GM23338 (cell line): ENCODE results near the gene TTC38. TPM values are rescaled to one million over a fixed set of nuclear protein-coding genes. Genes with fewer than 3 reads are reported as not detected.

Source experiments
- ATAC-seq: fragments of 200-7000 bp; cut with Tn5 transposase; 3 replicates; pipeline ENCODE4 v1.9.1; 2020
- DNase-seq: peaks from one replicate; pipeline ENCODE4 v3.0.0-alpha.2; 2015; ENCODE audit warnings: low spot score
- H2AFZ ChIP-seq: fragments of 200-600 bp; sonication (generic); 2 replicates; pipeline ENCODE4 v1.8.0; 2016; ENCODE audit warnings: antibody characterized with exemption, mild to moderate bottlenecking, moderate library complexity
- H3F3A ChIP-seq: fragments of 200-600 bp; sonication (generic); replicated peaks from 2 replicates; pipeline ENCODE4 v1.8.0; 2017; ENCODE audit warnings: antibody characterized with exemption, mixed run types, low read depth
- H3K27ac ChIP-seq: fragments of 200-600 bp; sonication (generic); 2 replicates; pipeline ENCODE4 v1.6.1; 2016; ENCODE audit warnings: low read depth
- H3K27me3 ChIP-seq: fragments of 200-600 bp; sonication (generic); 2 replicates; pipeline ENCODE4 v1.8.0; 2016; ENCODE audit warnings: mild to moderate bottlenecking, mixed run types, moderate library complexity; ENCODE audit not compliant: insufficient read depth
- H3K36me3 ChIP-seq: fragments of 200-600 bp; sonication (generic); 2 replicates; pipeline ENCODE4 v1.8.0; 2016; ENCODE audit warnings: mild to moderate bottlenecking; ENCODE audit not compliant: insufficient read depth
- H3K4me1 ChIP-seq: fragments of 200-600 bp; sonication (generic); 2 replicates; pipeline ENCODE4 v1.8.0; 2016; ENCODE audit warnings: mild to moderate bottlenecking, moderate library complexity; ENCODE audit not compliant: insufficient read depth
- H3K4me2 ChIP-seq: fragments of 200-600 bp; sonication (generic); 2 replicates; pipeline ENCODE4 v1.7.1; 2017; ENCODE audit warnings: mixed run types
- H3K4me3 ChIP-seq: fragments of 200-600 bp; sonication (generic); 2 replicates; pipeline ENCODE4 v1.6.1; 2016; ENCODE audit warnings: mixed run types
- H3K79me2 ChIP-seq: fragments of 200-600 bp; sonication (generic); replicated peaks from 2 replicates; pipeline ENCODE4 v1.8.0; 2017; ENCODE audit warnings: mild to moderate bottlenecking; ENCODE audit not compliant: insufficient read depth
- H3K9me2 ChIP-seq: fragments of 200-600 bp; sonication (generic); 2 replicates; pipeline ENCODE4 v1.8.0; 2017; ENCODE audit not compliant: insufficient read depth
- H4K20me1 ChIP-seq: fragments of 200-600 bp; sonication (generic); replicated peaks from 2 replicates; pipeline ENCODE4 v1.8.0; 2017; ENCODE audit warnings: mild to moderate bottlenecking; ENCODE audit not compliant: insufficient read depth
- H3K27ac Mint-ChIP-seq: 2 replicates; pipeline ENCODE4 v1.8.0; 2020; ENCODE audit warnings: inconsistent platforms, mild to moderate bottlenecking, moderate library complexity, mixed read lengths
- H3K27me3 Mint-ChIP-seq: 3 replicates; pipeline ENCODE4 v1.8.0; 2022; ENCODE audit warnings: low read depth, mild to moderate bottlenecking, moderate library complexity, mixed read lengths, inconsistent platforms; ENCODE audit not compliant: insufficient read depth, poor library complexity
- H3K36me3 Mint-ChIP-seq: 3 replicates; pipeline ENCODE4 v1.8.0; 2021; ENCODE audit warnings: low read depth, mild to moderate bottlenecking, inconsistent platforms, moderate library complexity, mixed read lengths
- H3K4me1 Mint-ChIP-seq: 3 replicates; pipeline ENCODE4 v1.8.0; 2020; ENCODE audit warnings: mild to moderate bottlenecking, inconsistent platforms, mixed read lengths
- H3K4me3 Mint-ChIP-seq: 3 replicates; pipeline ENCODE4 v1.8.0; 2021; ENCODE audit warnings: moderate library complexity, mild to moderate bottlenecking, inconsistent platforms, mixed read lengths
- H3K9me3 Mint-ChIP-seq: 3 replicates; pipeline ENCODE4 v1.8.0; 2020; ENCODE audit warnings: moderate library complexity, mild to moderate bottlenecking, inconsistent platforms, mixed read lengths
- CREB1 ChIP-seq: fragments of 250-450 bp; sonication (Bioruptor Pico); IDR thresholded peaks from 2 replicates; pipeline ENCODE4 v1.5.0; 2020; ENCODE audit warnings: low read depth, mild to moderate bottlenecking, moderate library complexity
- CTCF ChIP-seq, 2 experiments: fragments of 200-600 bp in 1 of 2; sonication (generic) in 1 of 2; conservative IDR thresholded peaks; 2 replicates each; pipeline versions ENCODE4 v1.5.1 to v1.6.1; 2016 to 2017; ENCODE audit warnings: antibody characterized with exemption in 2 of 2, low read depth in 2 of 2, mild to moderate bottlenecking in 2 of 2, moderate library complexity in 1 of 2
- EZH2 ChIP-seq: fragments of 200-600 bp; sonication (generic); IDR thresholded peaks from one replicate; pipeline ENCODE4 v1.8.0; 2017; ENCODE audit warnings: antibody characterized with exemption, mild to moderate bottlenecking, low read depth; ENCODE audit not compliant: unreplicated experiment
- EZH2phosphoT487 ChIP-seq: fragments of 200-600 bp; sonication (generic); IDR thresholded peaks from one replicate; pipeline ENCODE4 v1.8.1; 2018; ENCODE audit warnings: antibody characterized with exemption; ENCODE audit not compliant: unreplicated experiment
- JUNB ChIP-seq: IDR thresholded peaks from one replicate; pipeline ENCODE4 v1.6.1; 2016; ENCODE audit warnings: antibody characterized with exemption; ENCODE audit not compliant: unreplicated experiment
- NANOG ChIP-seq: IDR thresholded peaks from 2 replicates; pipeline ENCODE4 v1.6.1; 2016; ENCODE audit warnings: antibody characterized with exemption, borderline replicate concordance
- POLR2AphosphoS5 ChIP-seq: IDR thresholded peaks from 2 replicates; pipeline ENCODE4 v1.6.1; 2016; ENCODE audit warnings: antibody characterized with exemption, low read depth
- REST ChIP-seq: IDR thresholded peaks from one replicate; pipeline ENCODE4 v1.6.1; 2018; ENCODE audit warnings: antibody characterized with exemption; ENCODE audit not compliant: unreplicated experiment
- STAT1 ChIP-seq: IDR thresholded peaks from one replicate; pipeline ENCODE4 v1.6.1; 2016; ENCODE audit warnings: antibody characterized with exemption; ENCODE audit not compliant: unreplicated experiment
- ZNF114 ChIP-seq: fragments of 250-450 bp; sonication (Bioruptor Pico); IDR thresholded peaks from 2 replicates; pipeline ENCODE4 v1.5.0; 2020; ENCODE audit warnings: mild to moderate bottlenecking, moderate library complexity
- ZNF331 ChIP-seq: fragments of 250-450 bp; sonication (Bioruptor Pico); IDR thresholded peaks from 2 replicates; pipeline ENCODE4 v1.5.0; 2020; ENCODE audit warnings: low read depth, mild to moderate bottlenecking, moderate library complexity
- polyA plus RNA-seq: library from polyadenylated mRNA; unstranded; fragments of >200 nt; fragmentation: Nextera tagmentation; extraction: Ambion mirVana; gene quantifications from 2 replicates; pipeline ENCODE4 v1.2.1, GENCODE V29; 2016
- total RNA-seq: library from RNA; depleted of rRNA; stranded (reverse); fragments of >200 nt; shearing (Covaris generic); gene quantifications from 2 replicates; pipeline ENCODE4 v1.2.3, GENCODE V29; 2014
- TF ChIP-seq, protein P1 (sequence below): fragments of 250-450 bp; sonication (Bioruptor Pico); IDR thresholded peaks from 2 replicates; pipeline ENCODE4 v1.5.0; 2020; ENCODE audit warnings: mild to moderate bottlenecking, moderate library complexity
- TF ChIP-seq, protein P2 (sequence below): IDR thresholded peaks from 2 replicates; pipeline ENCODE4 v1.6.1; 2016; ENCODE audit warnings: antibody characterized with exemption

TTC38 gene
- total and polyA plus RNA-seq, 2 experiments from 2014 or later: 11.8 to 46.6 TPM

DNA sequence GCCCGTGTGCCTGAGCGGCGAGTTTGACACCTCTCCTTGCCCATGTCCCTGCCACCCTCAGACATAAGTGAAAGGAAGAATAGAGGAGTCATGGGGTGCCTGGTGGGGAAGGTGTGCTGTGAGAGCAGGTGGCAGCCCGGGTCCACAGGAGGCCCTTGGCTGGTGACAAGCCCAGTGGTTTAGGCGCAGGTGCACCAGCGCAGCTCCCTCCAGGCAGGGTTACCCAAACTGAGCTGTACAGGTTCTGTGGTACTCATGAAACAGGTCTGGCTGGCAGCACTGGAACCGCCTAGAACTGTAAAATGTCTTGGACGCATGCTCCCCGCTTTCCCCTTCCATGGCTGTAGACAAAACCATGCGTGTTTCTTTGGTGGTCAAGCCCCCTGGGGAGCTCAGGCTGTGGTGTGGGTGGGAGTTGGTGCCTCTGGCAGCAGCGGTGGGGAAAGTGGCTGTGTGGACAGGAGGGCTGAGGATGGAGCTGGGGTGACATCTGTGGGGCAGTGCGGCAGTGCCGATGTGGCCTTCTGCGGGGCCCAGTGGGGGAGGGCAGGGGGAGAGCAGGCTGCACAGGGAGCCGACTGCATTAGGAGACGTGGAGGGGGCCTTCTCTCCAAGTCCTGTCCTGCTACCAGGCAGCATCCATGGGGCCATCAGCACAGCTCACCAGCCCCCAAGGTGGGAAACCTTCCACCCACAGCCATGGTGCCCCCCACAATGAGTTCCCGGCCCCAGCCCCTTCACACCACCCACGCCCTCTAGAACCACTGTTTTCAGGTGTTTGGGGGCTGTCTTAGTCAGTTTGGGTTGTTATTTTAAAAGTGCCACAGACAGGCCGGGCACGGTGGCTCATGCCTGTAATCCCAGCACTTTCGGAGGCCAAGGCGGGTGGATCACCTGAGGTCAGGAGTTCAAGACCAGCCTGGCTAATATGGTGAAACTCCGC, 23.3 kb downstream of the TTC38 start:
- Histone ChIP-seq H3K9me2 (no peaks in the 10 kb centered on the region), H3K27me3 (no peaks in the 10 kb centered on the region), H3K4me2 (no peak overlapping the region), H2AFZ (no peak overlapping the region), H3K79me2 (no peaks in the 10 kb centered on the region), H3K4me3 (no peak overlapping the region), H4K20me1 (no peaks in the 10 kb centered on the region), H3K4me1 (peaks cover 6% of the 10 kb centered on the region; the same call in 1 of the 2 replicates), H3K36me3 (no peaks in the 10 kb centered on the region), H3K27ac (no peak overlapping the region), H3F3A (no peaks in the 10 kb centered on the region)
- Mint-ChIP-seq H3K9me3 (peaks cover 2% of the 10 kb centered on the region; the same call in 2 of the 3 replicates), H3K27me3 (peaks cover 14% of the 10 kb centered on the region), H3K36me3 (peaks cover 12% of the 10 kb centered on the region), H3K4me1 (peaks cover 8% of the 10 kb centered on the region), H3K27ac (no peak overlapping the region), H3K4me3 (no peak overlapping the region)
- DNase-seq: no peak
- TF ChIP-seq CREB1 (no peak), STAT1 (no peak), POLR2AphosphoS5 (no peak), JUNB (no peak), NANOG (no peak), EZH2 (no peak), ZNF114 (CRISPR knock-in tag) (no peak), REST (no peak), ZNF331 (CRISPR knock-in tag) (no peak), EZH2phosphoT487 (no peak), CTCF (conservative IDR thresholded peaks at IDR 0.05; ENCODE audit: low read depth in 2 of 2) (no peak)
- TF ChIP-seq, protein P1, sequence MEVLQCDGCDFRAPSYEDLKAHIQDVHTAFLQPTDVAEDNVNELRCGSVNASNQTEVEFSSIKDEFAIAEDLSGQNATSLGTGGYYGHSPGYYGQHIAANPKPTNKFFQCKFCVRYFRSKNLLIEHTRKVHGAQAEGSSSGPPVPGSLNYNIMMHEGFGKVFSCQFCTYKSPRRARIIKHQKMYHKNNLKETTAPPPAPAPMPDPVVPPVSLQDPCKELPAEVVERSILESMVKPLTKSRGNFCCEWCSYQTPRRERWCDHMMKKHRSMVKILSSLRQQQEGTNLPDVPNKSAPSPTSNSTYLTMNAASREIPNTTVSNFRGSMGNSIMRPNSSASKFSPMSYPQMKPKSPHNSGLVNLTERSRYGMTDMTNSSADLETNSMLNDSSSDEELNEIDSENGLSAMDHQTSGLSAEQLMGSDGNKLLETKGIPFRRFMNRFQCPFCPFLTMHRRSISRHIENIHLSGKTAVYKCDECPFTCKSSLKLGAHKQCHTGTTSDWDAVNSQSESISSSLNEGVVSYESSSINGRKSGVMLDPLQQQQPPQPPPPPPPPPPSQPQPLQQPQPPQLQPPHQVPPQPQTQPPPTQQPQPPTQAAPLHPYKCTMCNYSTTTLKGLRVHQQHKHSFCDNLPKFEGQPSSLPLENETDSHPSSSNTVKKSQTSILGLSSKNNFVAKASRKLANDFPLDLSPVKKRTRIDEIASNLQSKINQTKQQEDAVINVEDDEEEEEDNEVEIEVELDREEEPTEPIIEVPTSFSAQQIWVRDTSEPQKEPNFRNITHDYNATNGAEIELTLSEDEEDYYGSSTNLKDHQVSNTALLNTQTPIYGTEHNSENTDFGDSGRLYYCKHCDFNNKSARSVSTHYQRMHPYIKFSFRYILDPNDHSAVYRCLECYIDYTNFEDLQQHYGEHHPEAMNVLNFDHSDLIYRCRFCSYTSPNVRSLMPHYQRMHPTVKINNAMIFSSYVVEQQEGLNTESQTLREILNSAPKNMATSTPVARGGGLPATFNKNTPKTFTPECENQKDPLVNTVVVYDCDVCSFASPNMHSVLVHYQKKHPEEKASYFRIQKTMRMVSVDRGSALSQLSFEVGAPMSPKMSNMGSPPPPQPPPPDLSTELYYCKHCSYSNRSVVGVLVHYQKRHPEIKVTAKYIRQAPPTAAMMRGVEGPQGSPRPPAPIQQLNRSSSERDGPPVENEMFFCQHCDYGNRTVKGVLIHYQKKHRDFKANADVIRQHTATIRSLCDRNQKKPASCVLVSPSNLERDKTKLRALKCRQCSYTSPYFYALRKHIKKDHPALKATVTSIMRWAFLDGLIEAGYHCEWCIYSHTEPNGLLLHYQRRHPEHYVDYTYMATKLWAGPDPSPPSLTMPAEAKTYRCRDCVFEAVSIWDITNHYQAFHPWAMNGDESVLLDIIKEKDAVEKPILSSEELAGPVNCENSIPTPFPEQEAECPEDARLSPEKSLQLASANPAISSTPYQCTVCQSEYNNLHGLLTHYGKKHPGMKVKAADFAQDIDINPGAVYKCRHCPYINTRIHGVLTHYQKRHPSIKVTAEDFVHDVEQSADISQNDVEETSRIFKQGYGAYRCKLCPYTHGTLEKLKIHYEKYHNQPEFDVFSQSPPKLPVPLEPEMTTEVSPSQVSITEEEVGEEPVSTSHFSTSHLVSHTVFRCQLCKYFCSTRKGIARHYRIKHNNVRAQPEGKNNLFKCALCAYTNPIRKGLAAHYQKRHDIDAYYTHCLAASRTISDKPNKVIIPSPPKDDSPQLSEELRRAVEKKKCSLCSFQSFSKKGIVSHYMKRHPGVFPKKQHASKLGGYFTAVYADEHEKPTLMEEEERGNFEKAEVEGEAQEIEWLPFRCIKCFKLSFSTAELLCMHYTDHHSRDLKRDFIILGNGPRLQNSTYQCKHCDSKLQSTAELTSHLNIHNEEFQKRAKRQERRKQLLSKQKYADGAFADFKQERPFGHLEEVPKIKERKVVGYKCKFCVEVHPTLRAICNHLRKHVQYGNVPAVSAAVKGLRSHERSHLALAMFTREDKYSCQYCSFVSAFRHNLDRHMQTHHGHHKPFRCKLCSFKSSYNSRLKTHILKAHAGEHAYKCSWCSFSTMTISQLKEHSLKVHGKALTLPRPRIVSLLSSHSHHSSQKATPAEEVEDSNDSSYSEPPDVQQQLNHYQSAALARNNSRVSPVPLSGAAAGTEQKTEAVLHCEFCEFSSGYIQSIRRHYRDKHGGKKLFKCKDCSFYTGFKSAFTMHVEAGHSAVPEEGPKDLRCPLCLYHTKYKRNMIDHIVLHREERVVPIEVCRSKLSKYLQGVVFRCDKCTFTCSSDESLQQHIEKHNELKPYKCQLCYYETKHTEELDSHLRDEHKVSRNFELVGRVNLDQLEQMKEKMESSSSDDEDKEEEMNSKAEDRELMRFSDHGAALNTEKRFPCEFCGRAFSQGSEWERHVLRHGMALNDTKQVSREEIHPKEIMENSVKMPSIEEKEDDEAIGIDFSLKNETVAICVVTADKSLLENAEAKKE: no peak
- TF ChIP-seq, protein P2, sequence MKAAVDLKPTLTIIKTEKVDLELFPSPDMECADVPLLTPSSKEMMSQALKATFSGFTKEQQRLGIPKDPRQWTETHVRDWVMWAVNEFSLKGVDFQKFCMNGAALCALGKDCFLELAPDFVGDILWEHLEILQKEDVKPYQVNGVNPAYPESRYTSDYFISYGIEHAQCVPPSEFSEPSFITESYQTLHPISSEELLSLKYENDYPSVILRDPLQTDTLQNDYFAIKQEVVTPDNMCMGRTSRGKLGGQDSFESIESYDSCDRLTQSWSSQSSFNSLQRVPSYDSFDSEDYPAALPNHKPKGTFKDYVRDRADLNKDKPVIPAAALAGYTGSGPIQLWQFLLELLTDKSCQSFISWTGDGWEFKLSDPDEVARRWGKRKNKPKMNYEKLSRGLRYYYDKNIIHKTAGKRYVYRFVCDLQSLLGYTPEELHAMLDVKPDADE: no peak
- ATAC-seq: no peak
